ENCODE results near the gene FYB1. TPM values are rescaled to one million over a fixed set of nuclear protein-coding genes. Genes with fewer than 3 reads are reported as not detected.

Gene FYB1
- polyA plus RNA-seq, 3 donors, result 75.3 to 141 (median 118) TPM

DNA sequence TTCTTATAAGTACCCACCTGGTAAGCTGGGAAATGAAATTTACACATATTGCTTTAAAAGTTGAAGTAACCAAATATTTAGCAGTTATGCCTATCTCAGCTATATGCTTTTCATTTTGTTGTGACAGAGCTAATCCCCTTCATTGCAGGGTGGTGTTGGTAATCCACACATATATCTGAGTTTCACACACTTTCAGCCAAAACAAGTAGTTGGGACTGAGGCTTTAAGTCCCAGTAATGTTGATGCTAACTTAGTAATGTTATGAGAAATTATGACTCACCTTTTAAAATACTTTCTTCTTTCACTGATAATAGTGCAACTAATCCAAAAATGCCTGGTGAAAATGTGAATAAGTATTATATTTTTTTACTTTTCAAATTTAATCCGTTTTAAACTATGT, 126.0 kb downstream of the FYB1 start:
- H3K4me3 ChIP-seq (replicated peaks in 1 of 3; ENCODE audit: low read depth in 2 of 3, low read length in 3 of 3), result no peak overlapping the region
- no peak overlapping the region for H2AFZ ChIP-seq (ENCODE audit: insufficient read depth, low read depth, low read length, poor library complexity, severe bottlenecking)
- H3K36me3 ChIP-seq (replicated peaks in 1 of 2; ENCODE audit: control insufficient read depth in 1 of 2, insufficient read depth in 2 of 2, low read length in 2 of 2), result no peaks in the 10 kb centered on the region
- H3K4me2 ChIP-seq (replicated peaks; ENCODE audit: extremely low read depth, low read length, poor library complexity, severe bottlenecking), result no peak overlapping the region
- H3K9me3 Mint-ChIP-seq, result peaks cover 0 to 8% (median 1%) of the 10 kb centered on the region in 7 donors
- no peak overlapping the region for H3K4me3 Mint-ChIP-seq
- DNase-seq, result no peak
- H3K9me3 ChIP-seq (replicated peaks in 1 of 2; ENCODE audit: control insufficient read depth in 1 of 2, insufficient read depth in 1 of 2, low read length in 2 of 2), result no peaks in the 10 kb centered on the region
- no peaks in the 10 kb centered on the region for H4K20me1 ChIP-seq (ENCODE audit: insufficient read depth, low read length)
- H3K4me1 ChIP-seq (ENCODE audit: control insufficient read depth in 1 of 2, insufficient read depth in 2 of 2, low read length in 2 of 2), result no peaks in the 10 kb centered on the region
- no peaks in the 10 kb centered on the region for H3K79me2 ChIP-seq (ENCODE audit: insufficient read depth, low read length)
- TF ChIP-seq, protein P1, sequence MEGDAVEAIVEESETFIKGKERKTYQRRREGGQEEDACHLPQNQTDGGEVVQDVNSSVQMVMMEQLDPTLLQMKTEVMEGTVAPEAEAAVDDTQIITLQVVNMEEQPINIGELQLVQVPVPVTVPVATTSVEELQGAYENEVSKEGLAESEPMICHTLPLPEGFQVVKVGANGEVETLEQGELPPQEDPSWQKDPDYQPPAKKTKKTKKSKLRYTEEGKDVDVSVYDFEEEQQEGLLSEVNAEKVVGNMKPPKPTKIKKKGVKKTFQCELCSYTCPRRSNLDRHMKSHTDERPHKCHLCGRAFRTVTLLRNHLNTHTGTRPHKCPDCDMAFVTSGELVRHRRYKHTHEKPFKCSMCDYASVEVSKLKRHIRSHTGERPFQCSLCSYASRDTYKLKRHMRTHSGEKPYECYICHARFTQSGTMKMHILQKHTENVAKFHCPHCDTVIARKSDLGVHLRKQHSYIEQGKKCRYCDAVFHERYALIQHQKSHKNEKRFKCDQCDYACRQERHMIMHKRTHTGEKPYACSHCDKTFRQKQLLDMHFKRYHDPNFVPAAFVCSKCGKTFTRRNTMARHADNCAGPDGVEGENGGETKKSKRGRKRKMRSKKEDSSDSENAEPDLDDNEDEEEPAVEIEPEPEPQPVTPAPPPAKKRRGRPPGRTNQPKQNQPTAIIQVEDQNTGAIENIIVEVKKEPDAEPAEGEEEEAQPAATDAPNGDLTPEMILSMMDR (IDR thresholded peaks at IDR 0.05), result no peak
- H3K4me1 Mint-ChIP-seq, result no peaks in the 10 kb centered on the region
- H3K36me3 Mint-ChIP-seq, result no peaks in the 10 kb centered on the region
- no peak overlapping the region for H3K27ac Mint-ChIP-seq
- H3K27ac ChIP-seq (ENCODE audit: low read depth in 1 of 2, low read length in 2 of 2), result no peak overlapping the region
- H3K9ac ChIP-seq (ENCODE audit: insufficient read depth, low read length, poor library complexity, severe bottlenecking), result no peak overlapping the region
- H3K27me3 ChIP-seq (ENCODE audit: control insufficient read depth in 2 of 2, insufficient read depth in 2 of 2, low read length in 2 of 2), result no peaks in the 10 kb centered on the region
- peaks cover 0 to 5% (median 0%) of the 10 kb centered on the region in 3 donors for H3K27me3 Mint-ChIP-seq (ENCODE audit: low read depth in 3 of 3)
- intact Hi-C loops (cut with micrococcal nuclease), result no loop called here
- WGBS (ENCODE audit: insufficient coverage), result no CpG with 5 or more reads among the region's 1 CpG

DNA sequence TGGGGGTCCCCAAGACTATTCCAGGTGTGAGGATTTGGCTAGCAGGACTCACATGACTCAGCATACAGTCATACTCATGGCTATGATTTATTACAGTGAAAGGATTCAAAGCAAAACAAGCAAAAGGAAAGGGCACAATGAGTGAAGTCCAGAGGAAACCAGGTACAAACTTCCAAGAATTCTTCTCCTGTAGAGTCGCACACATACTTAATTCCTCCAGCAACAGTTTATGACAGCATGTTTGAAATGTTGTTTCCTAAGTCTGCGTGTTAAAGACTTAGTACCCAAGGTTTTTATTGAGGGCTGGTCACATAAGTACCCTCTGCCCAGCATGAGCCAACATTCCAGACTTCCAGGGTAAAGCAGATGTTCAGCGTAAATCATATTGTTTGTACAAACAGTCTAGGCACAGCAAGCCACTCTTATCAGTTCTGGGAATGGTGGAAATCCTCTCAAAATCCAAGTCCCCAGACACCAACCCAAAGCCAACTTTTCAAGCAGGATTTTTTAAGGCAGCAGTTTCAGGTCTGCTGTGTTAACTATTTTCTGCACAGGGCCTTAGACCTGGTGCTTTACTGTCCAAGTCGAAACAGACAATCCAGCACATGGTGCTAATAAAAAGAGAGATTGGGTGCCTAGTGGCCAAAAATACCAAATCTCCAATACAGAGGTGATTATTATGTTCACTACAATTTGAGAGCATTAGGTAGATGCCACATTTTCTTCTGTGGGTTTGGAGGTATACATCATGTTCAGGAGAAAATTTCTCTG, 126.6 kb downstream of the FYB1 start:
- no peak overlapping the region for H2AFZ ChIP-seq (ENCODE audit: insufficient read depth, low read depth, low read length, poor library complexity, severe bottlenecking)
- Mint-ChIP-seq H3K36me3 (no peaks in the 10 kb centered on the region), H3K4me1 (no peaks in the 10 kb centered on the region), H3K4me3 (no peak overlapping the region), H3K27ac (no peak overlapping the region), H3K9me3 (peaks cover 0 to 8% (median 1%) of the 10 kb centered on the region in 7 donors), H3K27me3 (ENCODE audit: low read depth in 3 of 3) (peaks cover 0 to 5% (median 0%) of the 10 kb centered on the region in 3 donors)
- H3K27me3 ChIP-seq (ENCODE audit: control insufficient read depth in 2 of 2, insufficient read depth in 2 of 2, low read length in 2 of 2), result no peaks in the 10 kb centered on the region
- 100% methylated on average over 1 of the region's 4 CpGs for WGBS (ENCODE audit: insufficient coverage)
- H3K36me3 ChIP-seq (replicated peaks in 1 of 2; ENCODE audit: control insufficient read depth in 1 of 2, insufficient read depth in 2 of 2, low read length in 2 of 2), result no peaks in the 10 kb centered on the region
- no peak for DNase-seq
- H3K4me3 ChIP-seq (replicated peaks in 1 of 3; ENCODE audit: low read depth in 2 of 3, low read length in 3 of 3), result no peak overlapping the region
- no peak overlapping the region for H3K9ac ChIP-seq (ENCODE audit: insufficient read depth, low read length, poor library complexity, severe bottlenecking)
- H3K27ac ChIP-seq (ENCODE audit: low read depth in 1 of 2, low read length in 2 of 2), result no peak overlapping the region
- no peak overlapping the region for H3K4me2 ChIP-seq (replicated peaks; ENCODE audit: extremely low read depth, low read length, poor library complexity, severe bottlenecking)
- intact Hi-C loops (cut with micrococcal nuclease), result no loop called here
- TF ChIP-seq, protein P1 (IDR thresholded peaks at IDR 0.05), result no peak
- no peaks in the 10 kb centered on the region for H3K4me1 ChIP-seq (ENCODE audit: control insufficient read depth in 1 of 2, insufficient read depth in 2 of 2, low read length in 2 of 2)
- no peaks in the 10 kb centered on the region for H3K79me2 ChIP-seq (ENCODE audit: insufficient read depth, low read length)
- H3K9me3 ChIP-seq (replicated peaks in 1 of 2; ENCODE audit: control insufficient read depth in 1 of 2, insufficient read depth in 1 of 2, low read length in 2 of 2), result no peaks in the 10 kb centered on the region
- no peaks in the 10 kb centered on the region for H4K20me1 ChIP-seq (ENCODE audit: insufficient read depth, low read length)

Measured in CD14-positive monocyte (primary cell).